Measurements from ENCODE around the gene FBXL7.

FBXL7 gene

DNA sequence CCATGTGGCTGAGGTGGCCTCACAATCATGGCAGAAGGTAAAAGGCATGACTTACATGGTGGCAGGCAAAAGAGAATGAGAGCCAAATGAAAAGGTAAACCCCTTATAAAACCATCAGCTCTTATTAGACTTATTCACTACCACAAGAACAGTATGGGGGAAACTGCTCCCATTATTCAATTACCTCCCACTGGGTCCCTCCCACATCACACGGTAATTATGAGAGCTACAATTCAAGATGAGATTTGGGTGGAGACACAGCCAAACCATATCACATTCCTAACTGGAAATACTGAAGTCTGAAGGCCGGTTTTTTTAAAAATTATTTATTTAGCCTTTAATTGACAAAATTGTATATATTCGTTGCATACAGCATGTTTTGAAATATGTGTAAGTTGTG, 28.5 kb downstream of the FBXL7 start:
- Histone ChIP-seq H3K9me2 (replicated peaks; ENCODE audit: control insufficient read depth, low read length) (no peaks in the 10 kb centered on the region), H4K20me1 (ENCODE audit: control insufficient read depth, insufficient read depth, low read depth, low read length) (no peaks in the 10 kb centered on the region), H3F3A (ENCODE audit: control insufficient read depth, insufficient read depth) (no peaks in the 10 kb centered on the region), H3K4me2 (ENCODE audit: low read length) (no peak overlapping the region), H3K9me3 (ENCODE audit: control insufficient read depth, insufficient read depth, low read length) (no peaks in the 10 kb centered on the region; the same call in 1 of the 2 replicates), H3K79me2 (ENCODE audit: control insufficient read depth, low read length) (no peaks in the 10 kb centered on the region), H3K27me3 (ENCODE audit: control insufficient read depth, low read length) (no peaks in the 10 kb centered on the region), H3K27ac (ENCODE audit: low read depth, low read length) (no peak overlapping the region), H3K4me1 (ENCODE audit: control insufficient read depth, low read length) (no peaks in the 10 kb centered on the region), H3K4me3 (ENCODE audit: low read length) (no peak overlapping the region), H3K36me3 (ENCODE audit: control insufficient read depth, low read length) (no peaks in the 10 kb centered on the region)
- no peak for TF ChIP-seq EZH2phosphoT487 (IDR thresholded peaks at IDR 0.05; ENCODE audit: borderline replicate concordance, low read length)
- TF ChIP-seq, protein P1, sequence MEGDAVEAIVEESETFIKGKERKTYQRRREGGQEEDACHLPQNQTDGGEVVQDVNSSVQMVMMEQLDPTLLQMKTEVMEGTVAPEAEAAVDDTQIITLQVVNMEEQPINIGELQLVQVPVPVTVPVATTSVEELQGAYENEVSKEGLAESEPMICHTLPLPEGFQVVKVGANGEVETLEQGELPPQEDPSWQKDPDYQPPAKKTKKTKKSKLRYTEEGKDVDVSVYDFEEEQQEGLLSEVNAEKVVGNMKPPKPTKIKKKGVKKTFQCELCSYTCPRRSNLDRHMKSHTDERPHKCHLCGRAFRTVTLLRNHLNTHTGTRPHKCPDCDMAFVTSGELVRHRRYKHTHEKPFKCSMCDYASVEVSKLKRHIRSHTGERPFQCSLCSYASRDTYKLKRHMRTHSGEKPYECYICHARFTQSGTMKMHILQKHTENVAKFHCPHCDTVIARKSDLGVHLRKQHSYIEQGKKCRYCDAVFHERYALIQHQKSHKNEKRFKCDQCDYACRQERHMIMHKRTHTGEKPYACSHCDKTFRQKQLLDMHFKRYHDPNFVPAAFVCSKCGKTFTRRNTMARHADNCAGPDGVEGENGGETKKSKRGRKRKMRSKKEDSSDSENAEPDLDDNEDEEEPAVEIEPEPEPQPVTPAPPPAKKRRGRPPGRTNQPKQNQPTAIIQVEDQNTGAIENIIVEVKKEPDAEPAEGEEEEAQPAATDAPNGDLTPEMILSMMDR (IDR thresholded peaks at IDR 0.05; ENCODE audit: low read depth, low read length, poor library complexity, severe bottlenecking) = no peak

GRCh38 chr5:15529013-15529412, 29.0 kb downstream of the FBXL7 start:
- Histone ChIP-seq H3K9me3 (ENCODE audit: control insufficient read depth, insufficient read depth, low read length) (no peaks in the 10 kb centered on the region; the same call in 1 of the 2 replicates), H3K9me2 (replicated peaks; ENCODE audit: control insufficient read depth, low read length) (no peaks in the 10 kb centered on the region), H3K4me1 (ENCODE audit: control insufficient read depth, low read length) (no peaks in the 10 kb centered on the region), H4K20me1 (ENCODE audit: control insufficient read depth, insufficient read depth, low read depth, low read length) (no peaks in the 10 kb centered on the region), H3K27ac (ENCODE audit: low read depth, low read length) (no peak overlapping the region), H3F3A (ENCODE audit: control insufficient read depth, insufficient read depth) (no peaks in the 10 kb centered on the region), H3K4me2 (ENCODE audit: low read length) (no peak overlapping the region), H3K27me3 (ENCODE audit: control insufficient read depth, low read length) (no peaks in the 10 kb centered on the region), H3K4me3 (ENCODE audit: low read length) (no peak overlapping the region), H3K79me2 (ENCODE audit: control insufficient read depth, low read length) (no peaks in the 10 kb centered on the region), H3K36me3 (ENCODE audit: control insufficient read depth, low read length) (no peaks in the 10 kb centered on the region)
- TF ChIP-seq EZH2phosphoT487 (IDR thresholded peaks at IDR 0.05; ENCODE audit: borderline replicate concordance, low read length) = no peak
- TF ChIP-seq, protein P1 (IDR thresholded peaks at IDR 0.05; ENCODE audit: low read depth, low read length, poor library complexity, severe bottlenecking) = no peak

GRCh38 chr5:15529821-15530220, 29.8 kb downstream of the FBXL7 start:
- Histone ChIP-seq H3K4me1 (ENCODE audit: control insufficient read depth, low read length) (no peaks in the 10 kb centered on the region), H3K27me3 (ENCODE audit: control insufficient read depth, low read length) (no peaks in the 10 kb centered on the region), H3K9me3 (ENCODE audit: control insufficient read depth, insufficient read depth, low read length) (no peaks in the 10 kb centered on the region; the same call in 1 of the 2 replicates), H3K36me3 (ENCODE audit: control insufficient read depth, low read length) (no peaks in the 10 kb centered on the region), H3K4me2 (ENCODE audit: low read length) (no peak overlapping the region), H4K20me1 (ENCODE audit: control insufficient read depth, insufficient read depth, low read depth, low read length) (no peaks in the 10 kb centered on the region), H3F3A (ENCODE audit: control insufficient read depth, insufficient read depth) (no peaks in the 10 kb centered on the region), H3K9me2 (replicated peaks; ENCODE audit: control insufficient read depth, low read length) (no peaks in the 10 kb centered on the region), H3K4me3 (ENCODE audit: low read length) (no peak overlapping the region), H3K27ac (ENCODE audit: low read depth, low read length) (no peak overlapping the region), H3K79me2 (ENCODE audit: control insufficient read depth, low read length) (no peaks in the 10 kb centered on the region)
- TF ChIP-seq EZH2phosphoT487 (IDR thresholded peaks at IDR 0.05; ENCODE audit: borderline replicate concordance, low read length) = no peak
- TF ChIP-seq, protein P1 (IDR thresholded peaks at IDR 0.05; ENCODE audit: low read depth, low read length, poor library complexity, severe bottlenecking) = no peak
